Liver (tissue), 3 donors: Measurements from ENCODE around the gene SBK1.

Experiments
- TF ChIP-seq, protein P1 (sequence below): IDR thresholded peaks from 2 replicates; pipeline ENCODE4 v1.6.1; 2016; ENCODE audit warnings: antibody characterized with exemption
- TF ChIP-seq, protein P2 (sequence below): fragments of 150-350 bp; IDR thresholded peaks from 2 replicates; pipeline ENCODE4 v1.5.1; 2017; ENCODE audit warnings: improper control_type of control experiment, low read depth, low read length; ENCODE audit not compliant: missing input control
- donor health status: healthy.
- donor health status: healthy.

- TF ChIP-seq, protein P1, sequence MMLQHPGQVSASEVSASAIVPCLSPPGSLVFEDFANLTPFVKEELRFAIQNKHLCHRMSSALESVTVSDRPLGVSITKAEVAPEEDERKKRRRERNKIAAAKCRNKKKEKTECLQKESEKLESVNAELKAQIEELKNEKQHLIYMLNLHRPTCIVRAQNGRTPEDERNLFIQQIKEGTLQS: no peak
- TF ChIP-seq, protein P2, sequence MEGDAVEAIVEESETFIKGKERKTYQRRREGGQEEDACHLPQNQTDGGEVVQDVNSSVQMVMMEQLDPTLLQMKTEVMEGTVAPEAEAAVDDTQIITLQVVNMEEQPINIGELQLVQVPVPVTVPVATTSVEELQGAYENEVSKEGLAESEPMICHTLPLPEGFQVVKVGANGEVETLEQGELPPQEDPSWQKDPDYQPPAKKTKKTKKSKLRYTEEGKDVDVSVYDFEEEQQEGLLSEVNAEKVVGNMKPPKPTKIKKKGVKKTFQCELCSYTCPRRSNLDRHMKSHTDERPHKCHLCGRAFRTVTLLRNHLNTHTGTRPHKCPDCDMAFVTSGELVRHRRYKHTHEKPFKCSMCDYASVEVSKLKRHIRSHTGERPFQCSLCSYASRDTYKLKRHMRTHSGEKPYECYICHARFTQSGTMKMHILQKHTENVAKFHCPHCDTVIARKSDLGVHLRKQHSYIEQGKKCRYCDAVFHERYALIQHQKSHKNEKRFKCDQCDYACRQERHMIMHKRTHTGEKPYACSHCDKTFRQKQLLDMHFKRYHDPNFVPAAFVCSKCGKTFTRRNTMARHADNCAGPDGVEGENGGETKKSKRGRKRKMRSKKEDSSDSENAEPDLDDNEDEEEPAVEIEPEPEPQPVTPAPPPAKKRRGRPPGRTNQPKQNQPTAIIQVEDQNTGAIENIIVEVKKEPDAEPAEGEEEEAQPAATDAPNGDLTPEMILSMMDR: no peak
These were observed 10.8 kb downstream of the SBK1 start for GRCh38 chr16:28303132-28303531.
